Ammon's horn (tissue), 1 donor: Measurements from ENCODE around the gene CORO6.

ENCODE experiments used
- DNase-seq: peaks from one replicate; pipeline ENCODE4 v3.0.0-alpha.2; 2016; ENCODE audit warnings: low spot score

The CORO6 gene

DNA sequence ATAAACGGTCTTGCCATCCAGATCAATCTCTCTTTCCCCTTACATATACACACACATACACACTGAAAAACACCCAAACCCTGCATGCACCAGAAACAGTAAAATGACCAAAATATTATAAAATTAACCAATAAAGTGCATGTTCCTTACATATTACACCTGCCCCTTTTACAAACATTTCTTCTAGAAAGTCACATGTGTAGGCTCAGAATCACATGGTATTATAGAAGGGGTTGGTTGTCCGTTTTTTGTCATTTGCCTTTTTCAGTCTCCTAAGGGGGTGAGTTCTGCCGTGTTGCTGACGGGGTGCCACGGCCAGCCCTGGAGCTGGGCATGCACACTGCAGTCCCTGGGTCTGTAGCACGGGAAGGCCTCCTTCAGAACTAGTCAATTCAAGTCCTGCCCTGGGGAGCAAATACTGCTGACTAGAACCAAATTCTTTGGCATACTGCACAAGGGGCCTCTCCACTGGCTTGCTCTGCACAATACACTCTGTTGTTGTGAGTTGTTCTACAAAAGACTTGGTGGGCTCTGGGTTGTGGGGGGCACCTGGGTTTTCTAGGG, 8.0 kb upstream of the CORO6 start:
- DNase-seq: no peak

DNA sequence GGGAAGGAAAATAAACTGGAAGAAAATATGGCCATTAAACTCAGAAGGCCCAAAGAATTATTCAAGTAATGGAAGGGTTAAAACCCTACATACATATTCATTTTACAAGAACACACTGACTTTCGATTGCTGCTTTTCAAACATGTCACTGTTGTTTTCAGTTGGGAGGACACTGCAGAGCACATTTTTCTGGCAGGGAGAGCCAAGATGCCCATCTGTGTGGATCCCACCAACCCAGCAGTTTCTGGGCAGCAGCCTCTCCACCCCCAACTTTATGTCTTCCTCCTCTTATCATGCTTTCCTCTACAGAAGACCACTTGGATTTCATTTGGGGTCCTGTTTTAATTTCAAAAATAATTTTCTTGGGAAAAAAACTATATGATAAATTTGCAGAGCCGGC, 7.1 kb upstream of the CORO6 start:
- no peak for DNase-seq

DNA sequence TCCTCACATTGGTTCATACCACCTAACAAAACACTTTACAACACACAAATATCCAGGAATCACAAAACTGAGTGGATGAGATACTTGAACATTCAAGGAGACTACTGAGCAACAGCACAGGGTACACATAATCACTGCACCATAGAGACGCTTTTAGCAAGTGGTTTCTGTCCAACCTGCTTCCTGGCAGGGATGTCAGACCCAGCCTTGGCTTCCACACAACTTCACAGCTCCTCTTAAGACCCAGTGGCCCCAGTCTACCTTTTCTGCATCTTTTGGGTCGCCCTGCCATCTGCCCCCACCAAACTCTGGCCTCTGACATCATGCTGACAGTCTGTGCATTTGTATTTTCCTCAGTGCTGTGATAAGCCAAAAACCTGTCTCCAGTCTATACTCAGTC, 5.9 kb upstream of the CORO6 start:
- no peak for DNase-seq

DNA sequence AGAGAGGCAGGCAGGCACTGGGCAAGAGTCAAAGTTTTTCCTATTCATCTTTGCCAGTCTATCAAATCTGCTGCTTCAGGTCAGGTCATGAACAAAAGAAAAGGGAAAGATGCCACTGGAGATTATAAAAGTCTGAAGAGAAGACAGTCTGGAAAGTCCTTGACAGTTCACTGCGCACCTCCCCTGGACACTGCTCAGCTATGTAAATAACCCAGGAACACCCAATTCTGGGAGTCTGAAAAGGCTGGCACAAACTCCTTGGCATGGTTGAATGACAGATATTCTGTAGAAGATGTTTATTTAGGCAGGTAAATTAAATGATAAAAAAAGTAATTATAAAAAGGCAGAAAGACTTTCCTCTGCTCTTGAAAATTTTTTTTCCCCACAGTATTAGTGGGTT, 5.2 kb upstream of the CORO6 start:
- no peak for DNase-seq

DNA sequence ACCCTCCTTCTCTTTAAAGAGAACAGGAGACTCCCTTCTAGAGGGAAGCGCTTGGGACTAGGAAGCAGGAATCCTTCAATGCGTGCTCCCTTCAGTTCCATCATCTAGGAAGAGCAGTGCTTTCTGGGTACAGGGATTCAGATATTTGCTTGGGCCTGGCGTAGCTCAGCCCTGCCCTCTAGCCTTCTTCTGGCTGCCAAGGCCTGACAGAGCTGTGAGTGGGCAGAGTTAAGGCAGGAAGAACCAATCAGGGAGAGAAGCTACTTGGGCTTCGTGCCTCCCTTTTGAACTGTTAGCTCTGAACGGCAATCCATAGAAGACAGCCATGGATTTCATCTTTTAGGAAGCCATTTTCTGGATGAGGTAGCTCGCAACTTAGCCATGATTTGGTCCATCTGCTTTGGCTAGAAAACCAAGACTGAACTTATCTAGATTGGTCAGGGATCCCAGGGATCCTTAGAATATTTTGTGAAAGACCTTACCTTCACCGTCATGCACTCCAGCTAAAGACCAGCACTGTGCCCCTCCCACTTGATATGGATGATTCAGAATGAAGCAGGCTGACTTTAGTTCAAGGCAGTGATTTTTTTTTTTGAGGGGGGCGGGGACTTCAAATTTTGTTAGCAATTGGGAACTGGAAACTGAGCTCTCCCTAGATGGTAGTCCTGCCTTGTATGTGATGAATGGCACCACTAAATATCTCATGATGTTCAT, 2.5 kb upstream of the CORO6 start:
- DNase-seq: peak; percentile 88

DNA sequence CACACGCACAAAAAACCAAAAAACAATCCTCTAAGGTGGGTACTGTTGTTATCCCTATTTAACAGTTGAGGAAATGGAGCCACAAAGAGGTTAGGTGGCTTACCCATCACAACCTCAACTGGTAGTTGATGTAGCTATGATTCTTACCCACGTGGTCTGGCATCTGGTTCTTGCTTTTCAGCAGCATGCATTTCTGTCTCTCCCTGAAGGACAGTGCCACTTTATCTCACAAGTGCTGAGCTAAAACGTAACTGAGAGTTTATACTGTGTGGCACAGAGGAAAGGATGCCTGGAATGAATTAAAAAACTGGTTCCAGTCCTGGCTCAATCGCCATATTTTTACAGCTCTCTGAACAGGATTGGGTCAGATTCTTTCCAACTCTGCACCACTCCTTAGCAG, 1.9 kb upstream of the CORO6 start:
- no peak for DNase-seq

DNA sequence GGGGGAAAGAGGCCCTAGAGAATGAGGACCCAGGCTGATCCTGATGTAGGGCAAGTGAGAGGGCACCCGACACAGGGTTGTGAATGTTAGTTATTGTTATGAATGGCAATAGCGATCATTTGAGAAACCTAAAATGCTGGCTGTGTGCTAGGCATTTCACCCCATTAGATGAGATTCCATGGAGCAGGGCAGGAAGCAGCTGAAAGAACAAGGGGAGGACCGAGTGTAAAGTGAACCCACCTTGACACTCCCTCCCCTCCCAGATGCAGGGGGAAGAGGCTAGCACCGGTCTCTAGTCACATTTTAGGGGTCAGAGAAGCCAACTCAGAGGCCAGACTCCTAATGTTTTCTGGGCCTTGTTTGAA, 553 bp upstream of the CORO6 start:
- no peak for DNase-seq

DNA sequence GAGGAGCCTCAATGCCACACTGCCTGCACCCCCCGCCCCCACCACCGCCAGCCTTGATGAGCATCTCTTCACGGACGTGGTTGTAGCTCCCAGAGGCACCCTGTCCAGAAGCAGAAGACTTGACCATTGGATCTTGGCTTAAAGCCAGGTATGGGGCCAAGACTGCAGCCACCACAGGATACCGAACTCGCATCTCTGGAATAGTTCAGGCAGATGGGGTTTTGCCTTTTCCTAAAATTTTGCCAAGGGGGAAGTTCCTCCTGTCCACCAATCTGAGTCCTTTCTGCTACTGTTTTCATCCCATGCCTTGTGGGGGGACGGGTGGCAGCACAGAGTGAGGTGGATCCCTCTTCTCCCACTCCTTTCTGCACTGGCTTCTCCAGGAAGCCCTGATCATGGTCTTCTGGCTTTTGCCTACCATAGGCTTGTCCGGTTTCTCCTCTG, 939 bp downstream of the CORO6 start:
- no peak for DNase-seq

DNA sequence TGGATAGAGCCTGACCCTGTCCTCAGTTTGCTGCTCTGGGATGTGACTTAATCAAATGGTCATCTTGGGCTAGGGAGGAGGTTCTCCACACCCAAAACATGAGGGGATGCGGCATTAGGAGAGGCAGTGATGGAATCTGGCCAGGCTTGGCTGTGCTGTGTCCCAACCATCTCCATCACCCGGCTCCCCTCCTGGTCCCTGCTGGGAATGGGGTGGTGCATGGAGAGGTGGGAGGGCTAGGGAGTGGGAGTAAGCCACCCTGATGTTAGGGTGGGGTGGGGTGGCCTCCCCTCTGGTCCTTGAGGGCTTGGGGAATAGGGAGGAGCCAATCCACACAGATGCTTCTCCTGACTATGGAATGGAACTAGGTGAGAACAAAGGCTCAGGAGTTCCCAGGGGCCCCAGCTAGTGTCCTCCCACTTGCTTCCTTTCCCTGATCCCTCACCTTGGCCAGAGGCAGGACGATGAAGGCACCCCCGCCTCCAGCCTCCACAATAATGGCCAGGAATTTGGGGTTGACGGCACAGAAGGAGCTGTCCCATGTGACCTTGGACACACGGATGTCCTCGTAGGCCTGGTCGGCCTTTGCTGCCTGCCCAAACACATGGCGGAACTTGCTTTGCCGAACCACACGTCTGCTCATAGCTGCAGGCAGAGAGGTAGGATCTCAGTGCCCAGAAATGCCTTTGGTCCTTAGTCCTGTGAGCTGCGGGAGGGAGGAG, 1.8 kb downstream of the CORO6 start:
- DNase-seq: no peak

DNA sequence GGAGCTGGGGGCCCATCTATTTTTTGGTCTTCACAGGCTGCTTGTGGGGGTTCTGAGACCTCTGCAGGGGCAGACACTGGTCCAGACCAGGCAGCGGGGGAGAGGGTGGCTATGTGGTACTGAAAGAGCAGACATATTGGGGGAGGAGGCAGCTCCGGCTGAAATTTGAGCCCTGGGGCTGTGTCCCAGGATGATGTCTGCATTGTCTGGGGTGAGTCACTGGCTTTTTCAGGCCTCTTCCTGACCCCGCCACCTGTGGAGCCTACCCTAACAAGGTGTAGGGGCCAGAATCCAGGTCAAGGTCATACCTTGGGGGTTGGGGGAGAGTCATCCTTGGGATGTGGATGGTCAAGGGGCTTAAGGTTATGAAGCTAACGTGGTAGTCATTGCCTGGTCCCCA, 2.4 kb downstream of the CORO6 start:
- DNase-seq: no peak

DNA sequence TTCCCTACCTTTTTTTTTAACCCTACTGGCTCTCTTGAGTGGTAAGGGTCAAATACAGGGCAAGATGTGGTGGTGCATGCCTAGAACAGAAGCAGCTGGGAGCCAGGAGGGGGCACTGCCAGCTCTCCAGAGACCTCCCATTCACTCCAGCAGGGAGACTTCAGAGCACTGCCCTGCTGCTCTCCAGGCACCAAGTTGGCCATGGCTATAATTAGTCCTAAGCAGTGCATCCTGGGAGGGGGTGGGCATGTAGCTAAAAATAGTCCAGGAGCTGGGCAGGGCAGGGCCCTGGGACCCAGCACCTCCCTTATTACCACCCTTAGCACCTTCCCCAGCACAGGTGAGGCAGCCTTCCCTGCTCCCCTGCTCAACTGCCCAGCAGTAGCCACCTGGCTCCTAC, 3.5 kb downstream of the CORO6 start:
- no peak for DNase-seq

DNA sequence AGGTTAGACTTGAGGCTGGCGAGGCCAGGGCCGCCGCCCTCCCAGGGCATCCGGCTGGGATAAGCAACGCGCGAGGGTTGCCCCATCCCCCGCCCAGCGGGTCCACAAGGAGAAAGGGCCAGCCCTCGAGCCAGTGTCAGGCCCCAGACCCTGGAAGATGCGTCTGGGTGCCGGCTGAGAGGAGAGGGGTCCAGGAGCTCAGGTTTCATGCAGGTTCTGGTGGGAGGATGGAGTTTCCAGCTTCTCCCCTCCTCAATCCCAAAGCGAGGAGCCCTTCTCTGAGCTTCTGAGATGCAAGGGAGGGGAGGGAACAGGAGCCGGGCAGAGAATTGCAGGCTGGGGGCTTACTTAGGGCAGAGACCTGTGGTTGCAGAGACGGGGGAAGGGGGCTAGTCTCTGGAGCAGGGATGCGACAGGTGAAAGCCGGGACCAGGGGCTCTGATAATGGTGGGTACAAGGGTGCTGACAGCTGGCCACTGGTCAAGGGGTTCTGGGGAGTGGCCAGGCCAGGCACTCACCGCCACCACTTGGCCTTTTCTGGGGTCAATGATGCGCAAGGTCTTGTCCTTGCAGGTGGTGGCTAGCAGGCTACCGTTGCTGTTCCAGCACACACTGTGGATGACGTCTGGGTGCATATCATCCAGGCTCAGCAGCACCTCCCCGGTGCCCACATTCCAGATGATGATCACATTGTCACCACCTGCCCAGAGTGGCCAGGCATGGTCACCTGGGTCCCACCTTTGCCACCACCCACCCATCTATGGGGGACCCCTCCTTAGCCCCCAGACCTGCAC, 4.2 kb downstream of the CORO6 start:
- no peak for DNase-seq

DNA sequence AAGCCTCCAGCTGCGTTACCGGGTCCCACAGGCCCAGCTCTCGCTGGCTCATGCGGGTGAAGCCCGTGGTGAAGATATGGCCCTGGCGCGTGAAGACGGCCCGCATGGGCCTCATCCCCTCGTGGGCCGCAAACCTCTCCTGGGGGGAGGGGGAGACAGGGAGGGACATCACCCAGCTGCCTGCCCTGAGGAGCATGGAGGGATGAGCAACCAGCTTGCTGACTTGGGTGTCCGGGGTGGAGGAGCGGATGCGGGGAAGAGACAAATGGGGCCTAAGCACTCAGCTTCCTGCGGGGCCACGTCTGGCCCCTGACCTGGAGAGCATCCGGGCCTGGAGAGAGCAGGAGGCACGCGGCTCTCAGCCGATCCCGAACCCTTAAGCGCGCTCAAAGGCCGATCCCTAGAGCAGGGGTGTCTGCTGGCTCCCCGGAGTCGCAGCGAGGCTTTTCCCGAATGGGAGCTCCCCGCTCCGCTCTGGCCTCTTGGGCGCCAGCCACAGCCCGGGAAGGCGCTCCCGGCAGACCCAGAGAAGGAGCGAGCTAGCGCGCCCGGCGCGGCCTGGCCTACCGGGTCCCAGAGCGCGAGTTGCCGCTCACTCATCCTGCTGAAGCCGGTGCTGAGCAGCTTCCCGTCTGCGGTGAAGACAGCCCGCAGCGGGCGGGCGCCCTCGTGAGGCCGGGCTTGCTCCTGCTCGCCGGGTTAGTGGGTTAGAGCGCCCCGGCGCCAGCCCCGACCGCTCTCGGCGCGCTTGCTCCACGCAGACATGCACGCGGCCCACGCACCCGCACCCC, 5.0 kb downstream of the CORO6 start:
- peak; percentile 77 for DNase-seq

DNA sequence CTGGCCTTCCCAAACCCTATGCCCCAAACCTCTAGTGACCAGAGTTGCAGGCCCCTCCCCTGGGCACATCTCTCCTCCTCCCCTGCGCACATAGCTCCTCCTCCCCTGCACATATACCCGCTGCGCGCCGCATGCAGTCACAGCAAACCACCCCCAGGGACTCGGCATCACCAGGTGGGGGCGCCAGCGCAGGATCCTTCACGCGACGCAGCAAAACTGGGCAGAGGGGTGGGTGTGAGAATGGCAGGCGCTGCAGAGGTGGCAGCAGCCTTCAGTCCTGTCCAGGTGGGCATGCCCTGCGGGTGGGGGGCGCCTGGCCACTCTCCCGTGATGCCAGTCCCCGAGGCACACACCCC, 5.6 kb downstream of the CORO6 start:
- DNase-seq: peak; percentile 93

DNA sequence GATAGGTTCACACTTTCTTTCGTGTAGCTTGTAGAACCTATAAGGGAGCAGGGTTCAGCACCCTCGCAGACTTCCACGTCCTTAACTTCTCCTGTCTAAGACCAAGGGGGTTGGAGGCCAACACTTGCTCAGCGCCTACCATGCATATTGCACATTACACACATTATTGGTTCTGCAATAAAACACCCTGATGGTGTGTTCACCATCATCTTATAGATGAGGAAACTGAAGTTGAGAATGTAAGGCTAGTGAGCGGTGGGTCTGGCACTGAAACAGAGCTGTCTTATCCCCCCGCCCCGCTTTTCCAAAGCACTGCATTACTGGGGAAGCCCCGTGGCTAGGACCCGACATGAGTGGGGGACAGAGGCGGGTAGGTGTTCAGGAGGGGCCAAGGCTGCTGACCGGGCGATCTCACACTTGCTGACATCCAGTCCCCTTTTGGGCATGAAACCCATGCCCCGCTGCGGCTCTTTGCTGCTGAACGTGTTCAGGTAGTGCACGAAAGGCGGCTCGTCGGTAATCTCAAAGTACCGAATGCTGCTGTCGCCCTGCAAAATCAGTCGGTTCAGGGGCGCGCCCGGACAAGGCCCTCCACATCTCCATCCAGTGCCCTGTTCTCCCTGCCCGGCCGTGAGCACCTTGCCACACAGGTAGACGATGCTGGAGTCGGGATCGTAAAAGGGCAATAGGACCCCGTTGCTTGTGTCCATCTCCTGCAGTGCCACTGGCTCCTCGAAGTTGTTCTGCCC, 6.2 kb downstream of the CORO6 start:
- DNase-seq: no peak

DNA sequence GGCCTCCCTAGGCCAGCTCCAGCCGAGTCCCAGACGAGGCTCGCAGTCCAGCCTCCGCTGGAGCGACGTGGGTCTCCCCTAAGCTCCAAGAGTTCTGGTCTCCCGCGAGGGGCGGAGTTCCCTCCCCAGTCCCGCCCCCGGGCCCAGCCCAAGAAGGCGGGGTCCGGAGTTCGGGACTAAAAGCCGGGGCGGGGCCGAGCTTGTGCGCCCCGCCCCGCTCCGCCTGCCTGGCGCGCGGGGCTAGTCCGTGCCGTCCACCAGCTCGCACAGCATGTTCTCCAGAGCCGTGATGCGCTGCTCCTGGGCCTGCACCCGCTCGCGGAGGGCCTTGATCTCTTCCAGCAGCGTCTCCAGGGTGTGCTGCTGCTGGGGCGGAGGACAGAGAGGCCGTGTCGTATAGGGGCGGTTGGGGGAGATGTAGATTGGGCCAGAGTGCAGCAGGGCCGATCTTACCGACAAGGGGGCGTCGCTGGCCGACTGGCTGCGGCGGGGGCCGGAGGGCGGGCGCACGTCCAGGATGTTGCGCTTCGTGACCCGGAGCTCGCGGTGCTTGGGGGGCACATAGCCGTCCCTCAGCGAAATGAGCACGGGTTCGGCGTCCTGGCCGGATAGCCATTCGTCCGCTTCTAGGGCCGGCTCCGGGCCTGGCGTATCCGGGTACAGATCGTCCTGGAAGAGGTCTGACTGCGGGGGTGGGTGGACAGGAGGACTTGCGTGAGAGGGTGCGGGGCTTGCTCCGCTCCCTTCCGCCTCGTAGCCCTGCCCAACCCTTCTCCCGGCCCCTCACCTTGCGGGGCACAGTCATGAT, 7.0 kb downstream of the CORO6 start:
- peak; percentile 95 for DNase-seq

DNA sequence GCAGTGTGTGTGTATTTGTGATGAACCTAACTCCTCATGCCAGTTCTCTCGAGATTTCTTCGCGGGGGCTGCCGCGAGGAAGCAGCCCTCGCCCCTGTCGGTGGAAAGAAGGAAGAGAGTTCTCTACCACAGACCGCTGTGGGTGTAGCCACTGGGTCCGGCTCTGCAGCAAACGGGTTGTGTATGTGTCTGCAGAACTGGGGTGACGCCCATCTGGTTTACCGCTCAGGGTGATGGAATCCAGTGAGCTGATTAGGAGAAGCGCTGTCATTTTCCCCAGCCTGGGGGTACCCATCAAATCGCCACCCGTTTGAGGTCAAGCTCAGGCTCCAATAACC, 7.7 kb downstream of the CORO6 start:
- peak; percentile 61 for DNase-seq

DNA sequence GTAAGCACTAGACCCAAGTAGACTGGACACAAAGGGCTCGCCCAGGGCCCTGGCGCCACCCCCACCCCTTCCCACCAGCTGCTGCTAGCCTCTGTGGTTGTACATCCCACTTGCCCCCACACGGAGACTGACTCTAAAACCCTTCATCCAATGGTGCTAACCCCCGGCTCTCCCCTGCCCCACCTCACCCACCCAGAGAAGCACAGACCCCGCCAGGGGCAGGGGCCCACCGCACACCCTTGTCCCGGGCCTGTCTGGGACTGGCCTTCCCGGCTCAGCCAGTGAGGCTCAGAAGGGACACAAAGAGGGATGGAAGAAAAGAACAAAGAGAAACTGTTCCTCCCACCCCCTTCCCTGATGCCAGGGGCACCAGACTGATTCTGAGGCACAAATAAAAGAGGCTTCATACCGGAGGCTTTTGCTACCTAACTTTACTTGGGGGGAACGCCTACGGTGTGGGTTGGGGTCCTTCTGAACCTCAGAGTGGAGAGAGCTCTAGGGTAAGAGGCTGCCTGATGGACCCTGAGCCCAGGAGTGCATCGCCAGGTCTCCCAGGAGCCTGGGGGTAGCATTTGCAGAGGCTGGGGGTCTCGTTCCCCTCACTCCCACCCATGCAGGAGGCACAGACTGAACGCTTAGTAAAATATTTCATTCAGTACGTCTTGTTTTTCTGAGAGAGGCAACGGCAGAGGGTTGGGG, 8.2 kb downstream of the CORO6 start:
- peak; percentile 67 for DNase-seq

DNA sequence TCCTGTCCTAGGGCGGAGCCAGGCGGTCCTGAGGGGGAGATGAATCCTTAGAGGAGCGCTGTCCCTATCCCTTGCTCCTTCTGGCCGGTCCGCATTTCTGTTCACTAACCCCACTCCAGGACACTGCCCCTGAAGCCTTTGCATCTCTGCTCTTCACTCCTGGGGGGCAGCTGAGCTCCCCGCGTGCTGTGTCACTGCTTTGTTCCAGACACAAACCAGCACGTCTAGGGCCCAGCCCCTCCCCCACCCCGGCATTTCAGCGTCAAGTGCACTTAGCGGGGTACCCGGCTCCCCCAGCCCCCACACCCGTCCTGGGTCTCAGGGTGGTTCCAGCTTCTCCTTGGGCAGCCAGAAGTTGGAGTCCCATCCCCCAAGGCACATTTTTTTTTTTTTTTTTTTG, 8.9 kb downstream of the CORO6 start:
- DNase-seq: no peak

DNA sequence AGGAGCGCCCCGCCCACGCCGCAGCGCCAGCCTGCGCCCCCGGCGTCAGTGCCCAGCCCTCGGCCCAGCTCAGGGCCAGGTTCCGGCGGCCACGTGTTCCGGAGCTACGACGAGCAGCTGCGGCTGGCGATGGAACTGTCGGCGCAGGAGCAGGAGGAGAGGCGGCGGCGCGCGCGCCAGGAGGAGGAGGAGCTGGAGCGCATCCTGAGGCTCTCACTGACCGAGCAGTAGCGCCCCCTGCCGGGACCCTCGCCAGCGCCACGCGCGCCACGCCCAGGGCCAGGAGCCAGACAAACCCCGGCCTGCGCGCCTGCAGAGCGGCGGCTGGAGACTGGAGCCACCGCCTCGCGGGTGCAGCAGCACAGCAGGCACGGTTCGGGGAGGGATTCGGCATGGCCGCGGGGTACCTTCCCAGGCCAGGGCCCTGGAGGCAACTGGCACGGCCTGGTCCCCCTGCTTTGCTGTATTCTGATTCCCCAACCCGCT, 9.3 kb downstream of the CORO6 start:
- DNase-seq: peak; percentile 94
